Fibroblast of pulmonary artery (primary cell): ENCODE results near the gene SERPINB4.

Experiments used
- DNase-seq: peaks from one replicate; pipeline ENCODE4 v3.0.0-alpha.2; 2010; ENCODE audit warnings: low read depth
- H3K4me3 ChIP-seq: replicated peaks from 2 replicates; pipeline ENCODE4 v1.5.1; 2011; ENCODE audit warnings: low read depth, mild to moderate bottlenecking, control low read depth, low read length, moderate library complexity
- TF ChIP-seq, protein P1 (sequence below): IDR thresholded peaks from 2 replicates; pipeline ENCODE4 v1.5.1; 2011; ENCODE audit warnings: mild to moderate bottlenecking, control low read depth, low read length, inconsistent platforms; ENCODE audit errors: missing control alignments

The SERPINB4 gene

DNA sequence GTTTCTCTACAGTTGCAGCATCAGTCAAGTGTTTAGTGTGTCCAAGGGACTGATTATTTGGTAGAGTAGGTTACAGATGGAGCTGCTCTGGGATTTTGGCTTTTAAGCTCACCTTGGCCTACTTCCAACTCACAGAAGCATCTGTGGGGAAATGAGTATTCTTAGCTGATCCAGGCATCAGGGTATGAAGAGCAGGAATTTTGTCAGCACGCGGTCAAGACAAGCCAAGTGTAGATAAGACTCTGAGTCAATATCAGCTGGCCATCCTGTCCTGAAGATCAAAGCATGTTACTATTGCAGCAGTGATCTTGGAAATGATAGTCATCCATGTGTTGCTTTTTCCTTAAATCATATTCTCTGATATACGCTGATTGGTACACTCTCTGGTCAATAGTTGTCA, 24.4 kb downstream of the SERPINB4 start:
- no peak overlapping the region for H3K4me3 ChIP-seq
- TF ChIP-seq, protein P1, sequence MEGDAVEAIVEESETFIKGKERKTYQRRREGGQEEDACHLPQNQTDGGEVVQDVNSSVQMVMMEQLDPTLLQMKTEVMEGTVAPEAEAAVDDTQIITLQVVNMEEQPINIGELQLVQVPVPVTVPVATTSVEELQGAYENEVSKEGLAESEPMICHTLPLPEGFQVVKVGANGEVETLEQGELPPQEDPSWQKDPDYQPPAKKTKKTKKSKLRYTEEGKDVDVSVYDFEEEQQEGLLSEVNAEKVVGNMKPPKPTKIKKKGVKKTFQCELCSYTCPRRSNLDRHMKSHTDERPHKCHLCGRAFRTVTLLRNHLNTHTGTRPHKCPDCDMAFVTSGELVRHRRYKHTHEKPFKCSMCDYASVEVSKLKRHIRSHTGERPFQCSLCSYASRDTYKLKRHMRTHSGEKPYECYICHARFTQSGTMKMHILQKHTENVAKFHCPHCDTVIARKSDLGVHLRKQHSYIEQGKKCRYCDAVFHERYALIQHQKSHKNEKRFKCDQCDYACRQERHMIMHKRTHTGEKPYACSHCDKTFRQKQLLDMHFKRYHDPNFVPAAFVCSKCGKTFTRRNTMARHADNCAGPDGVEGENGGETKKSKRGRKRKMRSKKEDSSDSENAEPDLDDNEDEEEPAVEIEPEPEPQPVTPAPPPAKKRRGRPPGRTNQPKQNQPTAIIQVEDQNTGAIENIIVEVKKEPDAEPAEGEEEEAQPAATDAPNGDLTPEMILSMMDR: no peak
- no peak for DNase-seq

DNA sequence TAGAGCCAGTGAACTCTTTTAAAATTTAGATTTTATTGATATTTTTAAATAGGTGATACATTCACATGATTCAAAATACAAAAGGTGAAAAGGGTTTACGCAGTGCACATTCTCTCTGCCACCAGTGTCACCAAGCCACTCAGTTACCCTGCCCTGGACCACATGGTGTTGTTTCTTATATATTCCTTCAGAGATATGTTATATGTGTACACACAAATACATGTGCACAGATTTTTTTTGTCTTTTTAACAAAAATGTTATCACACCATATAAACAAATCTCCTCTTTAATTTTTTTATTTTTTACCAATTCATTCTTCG, 26.2 kb downstream of the SERPINB4 start:
- no peak for DNase-seq
- no peak overlapping the region for H3K4me3 ChIP-seq
- TF ChIP-seq, protein P1: no peak

DNA sequence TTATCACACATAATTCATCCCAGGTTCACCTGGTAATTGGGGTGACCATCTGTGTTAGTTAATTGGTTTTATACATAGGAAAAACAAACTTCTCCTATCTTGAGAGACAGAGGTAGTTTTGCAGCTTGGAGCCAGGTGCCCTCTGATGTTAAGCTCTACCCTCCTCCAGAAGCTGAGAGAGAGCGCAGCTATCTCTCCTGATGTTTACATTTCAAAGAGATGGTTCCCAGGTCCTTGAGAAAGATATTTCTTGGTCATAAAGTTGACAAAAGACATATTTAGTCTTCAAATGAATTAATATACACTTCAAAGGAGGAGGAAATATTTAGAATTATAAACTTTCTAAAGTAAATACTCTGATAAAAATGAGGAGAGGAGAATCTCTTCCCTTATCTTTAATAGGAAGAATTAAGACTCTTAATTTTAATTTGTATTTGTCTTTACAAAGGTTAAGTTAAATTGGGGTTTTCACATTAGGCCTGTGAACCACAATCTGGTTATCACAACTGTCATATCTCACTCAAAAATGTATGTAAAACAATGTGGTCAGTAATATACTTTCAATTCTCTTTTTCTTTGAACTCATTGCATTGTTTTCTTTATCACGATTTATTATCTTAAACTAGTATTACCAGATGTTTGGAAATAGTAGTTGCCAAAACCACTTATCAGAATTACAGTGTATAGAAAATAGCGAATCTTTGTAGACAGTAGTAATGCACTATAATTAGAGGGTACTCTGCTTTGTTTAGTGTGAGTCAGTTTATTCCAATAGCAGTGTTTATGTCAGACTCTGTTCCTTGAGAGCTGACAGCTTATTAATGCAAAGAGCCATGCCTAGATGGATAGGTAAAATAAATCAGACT, 26.8 kb downstream of the SERPINB4 start:
- DNase-seq: no peak
- no peak overlapping the region for H3K4me3 ChIP-seq
- TF ChIP-seq, protein P1: no peak

DNA sequence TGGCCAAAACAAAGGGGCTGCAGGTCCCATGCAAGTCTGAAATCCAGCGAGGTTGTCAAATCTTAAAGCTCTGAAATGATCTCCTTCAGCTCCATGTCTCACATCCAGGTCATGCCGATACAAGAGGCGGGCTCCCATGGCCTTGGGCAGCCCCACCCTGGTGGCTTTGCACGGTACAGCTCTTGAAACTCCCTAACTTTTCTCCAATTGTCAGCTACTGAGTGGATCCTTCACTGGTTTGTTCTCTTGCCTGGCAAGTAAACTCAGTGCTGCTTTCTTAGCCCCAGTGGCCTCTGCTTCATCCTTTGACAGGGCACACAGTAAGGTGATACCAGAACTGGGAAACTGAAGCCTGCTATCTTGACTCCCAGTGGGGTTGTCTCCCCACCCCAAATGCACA, 30.6 kb downstream of the SERPINB4 start:
- H3K4me3 ChIP-seq: no peak overlapping the region

DNA sequence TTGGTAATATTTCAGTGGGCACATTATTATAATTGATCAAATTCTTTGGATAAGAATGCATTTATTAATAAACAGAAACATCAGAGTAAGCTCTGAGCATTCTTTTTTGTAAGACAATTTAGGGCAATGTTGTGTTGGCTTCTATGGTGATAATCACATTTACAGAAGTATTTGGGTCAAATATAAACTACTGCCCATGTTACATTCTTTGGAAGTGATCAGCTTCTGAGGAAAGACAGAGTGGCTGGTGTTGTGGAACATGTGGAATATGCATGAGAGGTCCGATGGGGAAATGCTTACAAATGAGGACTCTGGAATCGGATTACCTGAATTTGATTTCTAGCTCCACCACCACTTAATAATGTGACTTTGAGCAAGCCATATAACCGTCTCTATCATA, 37.5 kb downstream of the SERPINB4 start:
- DNase-seq: no peak
- TF ChIP-seq, protein P1: no peak

More for the DNA sequence above, 30.6 kb downstream of the SERPINB4 start:
- DNase-seq: no peak
- TF ChIP-seq, protein P1: no peak

DNA sequence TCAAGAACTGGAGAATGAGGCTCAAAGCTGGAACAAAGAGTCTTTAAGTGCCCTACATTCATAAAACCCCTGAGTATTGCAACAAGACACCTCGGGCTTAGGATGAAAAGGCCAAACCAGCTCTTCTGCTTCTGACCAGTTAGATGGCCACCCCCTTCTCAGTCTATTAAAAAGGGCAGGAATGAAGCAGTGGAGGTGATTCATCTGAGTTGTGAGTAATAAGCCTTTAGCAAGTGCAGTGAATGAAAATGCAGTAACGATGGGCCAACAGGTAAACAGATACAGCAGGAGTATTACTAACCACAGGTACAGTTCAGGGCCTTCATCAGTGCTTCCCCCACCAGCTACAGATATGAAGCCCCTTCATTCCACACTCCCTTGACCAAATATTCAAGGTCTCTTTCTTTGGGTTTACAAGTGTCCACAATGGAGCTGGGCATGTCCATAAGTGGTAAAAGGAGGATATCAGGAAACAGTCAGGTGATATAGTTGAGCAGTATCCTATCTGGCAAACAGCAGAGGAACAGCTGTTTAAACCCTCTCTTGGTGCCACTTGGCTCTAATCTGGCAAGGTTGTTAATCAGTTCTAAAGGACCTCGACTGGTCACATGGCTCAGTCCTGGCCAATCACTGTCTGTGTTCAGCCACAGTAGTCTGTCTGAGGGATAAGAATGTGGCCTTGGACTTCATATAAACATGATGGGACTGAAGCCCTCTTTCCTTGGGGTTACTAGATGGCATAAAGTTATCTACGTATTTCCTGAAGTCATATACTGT, 39.1 kb downstream of the SERPINB4 start:
- DNase-seq: no peak
- TF ChIP-seq, protein P1: no peak
- no peak overlapping the region for H3K4me3 ChIP-seq

More for the DNA sequence above, 37.5 kb downstream of the SERPINB4 start:
- H3K4me3 ChIP-seq: no peak overlapping the region
